Smooth muscle cell (in vitro differentiated cells): Measurements from ENCODE around the gene LSMEM2. TPM values are rescaled to one million over a fixed set of nuclear protein-coding genes. Genes with fewer than 3 reads are reported as not detected.

Experiments used
- DNase-seq: peaks from one replicate; lab custom pipeline; 2025; ENCODE audit not compliant: unreplicated experiment; lab: John Stamatoyannopoulos, UW
- H2AFZ ChIP-seq: fragments of 200-600 bp; sonication (generic); 2 replicates; pipeline ENCODE4 v1.6.0; 2016; ENCODE audit warnings: antibody characterized with exemption, low read depth, mild to moderate bottlenecking
- H3F3A ChIP-seq: fragments of 200-600 bp; sonication (generic); 2 replicates; pipeline ENCODE4 v1.6.0; 2017; ENCODE audit warnings: antibody characterized with exemption, low read depth
- H3K27ac ChIP-seq: fragments of 200-600 bp; sonication (generic); 2 replicates; pipeline ENCODE4 v1.5.1; 2016; ENCODE audit warnings: low read depth, mild to moderate bottlenecking
- H3K27me3 ChIP-seq: fragments of 200-600 bp; sonication (generic); 2 replicates; pipeline ENCODE4 v1.6.1; 2016; ENCODE audit warnings: low read depth, mild to moderate bottlenecking
- H3K36me3 ChIP-seq: fragments of 200-600 bp; sonication (generic); 2 replicates; pipeline ENCODE4 v1.5.1; 2016; ENCODE audit warnings: low read depth
- H3K4me1 ChIP-seq: fragments of 200-600 bp; sonication (generic); 2 replicates; pipeline ENCODE4 v1.5.1; 2016; ENCODE audit warnings: low read depth
- H3K4me2 ChIP-seq: fragments of 200-600 bp; sonication (generic); 2 replicates; pipeline ENCODE4 v1.6.0; 2016; ENCODE audit warnings: mild to moderate bottlenecking
- H3K4me3 ChIP-seq: fragments of 200-600 bp; sonication (generic); 2 replicates; pipeline ENCODE4 v1.5.1; 2016; ENCODE audit warnings: mild to moderate bottlenecking
- H3K79me2 ChIP-seq: fragments of 200-600 bp; sonication (generic); 2 replicates; pipeline ENCODE4 v1.6.0; 2016; ENCODE audit warnings: low read depth, mild to moderate bottlenecking
- H3K9ac ChIP-seq: fragments of 200-600 bp; sonication (generic); 2 replicates; pipeline ENCODE4 v1.6.0; 2016; ENCODE audit warnings: low read depth
- H3K9me3 ChIP-seq: fragments of 200-600 bp; sonication (generic); replicated peaks from 2 replicates; pipeline ENCODE4 v1.5.1; 2016; ENCODE audit warnings: low read depth
- H4K20me1 ChIP-seq: fragments of 200-600 bp; sonication (generic); 2 replicates; pipeline ENCODE4 v1.6.0; 2016; ENCODE audit warnings: low read depth
- WGBS: methylation state at CpG from one replicate; pipeline ENCODE4 v1.1.7; 2016; ENCODE audit warnings: low lambda C conversion rate; 5-methylcytosine and 5-hydroxymethylcytosine counted together
- polyA plus RNA-seq: library from polyadenylated mRNA; unstranded; fragments of >200 nt; fragmentation: Nextera tagmentation; extraction: Ambion mirVana; gene quantifications from 2 replicates; pipeline ENCODE4 v1.2.1, GENCODE V29; 2016
- total RNA-seq: library from RNA; depleted of rRNA; stranded (reverse); fragments of >200 nt; gene quantifications from 2 replicates; pipeline ENCODE4 v1.2.3, GENCODE V29; 2014
- TF ChIP-seq, protein P1 (sequence below): fragments of 200-600 bp; sonication (generic); IDR thresholded peaks from 2 replicates; pipeline ENCODE4 v1.5.1; 2017; ENCODE audit warnings: borderline replicate concordance, mild to moderate bottlenecking, antibody characterized with exemption; ENCODE audit not compliant: insufficient read depth, poor library complexity, severe bottlenecking

The LSMEM2 gene
- total and polyA plus RNA-seq, 2 experiments from 2014 or later, result 0.09 TPM; not detected in 1

DNA sequence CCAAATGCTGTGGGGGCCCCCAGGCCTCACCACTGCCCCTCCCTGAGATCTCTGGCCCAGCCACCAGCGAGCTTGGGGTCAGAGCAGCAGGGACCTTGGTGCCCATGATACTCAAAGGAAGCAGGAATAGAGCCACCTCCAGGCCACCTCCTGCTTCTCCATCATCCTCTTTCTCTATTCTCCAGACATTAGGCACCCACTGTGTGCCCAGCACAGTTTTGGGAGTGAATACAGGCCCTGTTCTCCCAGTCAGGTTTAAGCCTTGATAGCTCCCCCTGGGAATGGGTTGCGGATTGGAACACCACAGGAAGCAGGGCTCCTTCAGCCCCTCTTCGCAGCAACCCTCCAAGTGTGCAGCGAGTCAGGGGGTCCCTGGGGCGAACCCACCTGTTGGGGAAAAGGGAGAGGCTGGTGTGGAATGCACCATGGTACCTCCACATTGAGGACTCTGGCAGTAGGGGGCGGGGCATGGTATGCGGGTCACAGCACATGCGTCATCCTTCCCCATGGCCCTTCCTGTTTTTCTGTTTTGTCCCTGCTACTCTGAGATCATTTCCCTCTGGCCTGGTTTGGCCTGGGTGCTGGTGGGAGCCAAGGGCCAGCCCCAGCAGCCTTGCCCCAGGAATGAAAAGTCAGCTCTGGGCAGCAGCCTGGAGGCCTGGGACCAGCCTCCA lies 24.2 kb upstream of the LSMEM2 start:
- peaks cover 66% of the 10 kb centered on the region for H4K20me1 ChIP-seq
- TF ChIP-seq, protein P1, sequence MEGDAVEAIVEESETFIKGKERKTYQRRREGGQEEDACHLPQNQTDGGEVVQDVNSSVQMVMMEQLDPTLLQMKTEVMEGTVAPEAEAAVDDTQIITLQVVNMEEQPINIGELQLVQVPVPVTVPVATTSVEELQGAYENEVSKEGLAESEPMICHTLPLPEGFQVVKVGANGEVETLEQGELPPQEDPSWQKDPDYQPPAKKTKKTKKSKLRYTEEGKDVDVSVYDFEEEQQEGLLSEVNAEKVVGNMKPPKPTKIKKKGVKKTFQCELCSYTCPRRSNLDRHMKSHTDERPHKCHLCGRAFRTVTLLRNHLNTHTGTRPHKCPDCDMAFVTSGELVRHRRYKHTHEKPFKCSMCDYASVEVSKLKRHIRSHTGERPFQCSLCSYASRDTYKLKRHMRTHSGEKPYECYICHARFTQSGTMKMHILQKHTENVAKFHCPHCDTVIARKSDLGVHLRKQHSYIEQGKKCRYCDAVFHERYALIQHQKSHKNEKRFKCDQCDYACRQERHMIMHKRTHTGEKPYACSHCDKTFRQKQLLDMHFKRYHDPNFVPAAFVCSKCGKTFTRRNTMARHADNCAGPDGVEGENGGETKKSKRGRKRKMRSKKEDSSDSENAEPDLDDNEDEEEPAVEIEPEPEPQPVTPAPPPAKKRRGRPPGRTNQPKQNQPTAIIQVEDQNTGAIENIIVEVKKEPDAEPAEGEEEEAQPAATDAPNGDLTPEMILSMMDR, result no peak
- H3K4me1 ChIP-seq, result no peaks in the 10 kb centered on the region
- H3K79me2 ChIP-seq, result peaks cover 43% of the 10 kb centered on the region
- no peak overlapping the region for H2AFZ ChIP-seq
- no peak for DNase-seq
- no peaks in the 10 kb centered on the region for H3K9me3 ChIP-seq
- H3K4me3 ChIP-seq, result no peak overlapping the region
- peak overlapping the region; percentile 15 for H3K27ac ChIP-seq
- peaks cover 16% of the 10 kb centered on the region for H3F3A ChIP-seq
- H3K36me3 ChIP-seq, result no peaks in the 10 kb centered on the region
- H3K4me2 ChIP-seq, result no peak overlapping the region
- H3K27me3 ChIP-seq, result no peaks in the 10 kb centered on the region
- no peak overlapping the region for H3K9ac ChIP-seq
- 93% methylated on average over 8 of the region's 8 CpGs for WGBS

DNA sequence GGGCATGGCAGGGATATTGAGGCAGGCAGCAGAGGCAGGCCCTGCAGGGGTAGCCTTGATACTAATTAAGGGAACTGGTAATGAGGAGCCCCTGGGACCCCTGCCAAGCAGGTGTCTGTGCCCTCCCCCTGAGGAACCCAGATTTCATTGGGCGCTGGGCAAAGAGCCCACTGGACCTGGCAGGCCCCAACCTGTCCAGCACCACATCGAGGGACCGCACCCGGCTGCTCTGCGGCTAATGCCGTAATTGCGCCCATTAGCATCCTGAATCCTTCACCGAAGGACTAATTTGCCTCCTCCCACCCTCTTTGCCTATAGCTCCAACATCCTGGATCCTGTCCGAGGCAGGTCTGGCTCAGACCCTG lies 23.7 kb upstream of the LSMEM2 start:
- no peaks in the 10 kb centered on the region for H3K36me3 ChIP-seq
- no peak overlapping the region for H3K9ac ChIP-seq
- no peak for DNase-seq

DNA sequence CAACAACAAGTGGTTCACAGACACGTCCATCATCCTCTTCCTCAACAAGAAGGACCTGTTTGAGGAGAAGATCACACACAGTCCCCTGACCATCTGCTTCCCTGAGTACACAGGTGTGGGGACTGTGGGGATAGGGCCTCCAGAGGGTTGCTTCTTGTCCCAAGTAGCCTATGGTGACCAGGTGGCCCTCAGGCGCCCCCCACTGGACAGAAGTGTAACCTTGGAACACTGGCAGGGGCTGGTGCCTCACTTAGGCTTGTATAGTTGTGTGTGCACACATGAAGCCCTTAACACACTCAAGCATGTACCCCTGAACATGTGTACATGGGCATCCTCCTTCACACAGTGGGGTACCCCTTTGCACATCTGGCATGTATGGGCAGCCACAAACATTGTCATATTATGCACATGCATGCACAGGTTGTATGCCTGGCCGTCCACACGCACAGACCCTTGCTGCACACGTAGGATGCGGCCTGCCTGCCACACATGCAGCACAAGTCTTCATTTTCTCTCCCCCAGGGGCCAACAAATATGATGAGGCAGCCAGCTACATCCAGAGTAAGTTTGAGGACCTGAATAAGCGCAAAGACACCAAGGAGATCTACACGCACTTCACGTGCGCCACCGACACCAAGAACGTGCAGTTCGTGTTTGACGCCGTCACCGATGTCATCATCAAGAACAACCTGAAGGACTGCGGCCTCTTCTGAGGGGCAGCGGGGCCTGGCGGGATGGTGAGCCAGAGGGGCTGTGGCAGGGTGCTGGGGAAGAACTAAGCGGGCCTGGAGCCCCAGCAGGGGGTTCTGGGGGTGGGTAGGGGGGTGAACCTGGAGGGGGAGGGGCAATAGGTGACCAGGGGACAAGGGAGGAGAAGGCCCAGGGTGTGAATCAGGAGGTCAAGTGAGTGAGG lies 21.7 kb upstream of the LSMEM2 start:
- no peak overlapping the region for H2AFZ ChIP-seq
- peaks cover 14% of the 10 kb centered on the region for H3K4me1 ChIP-seq
- H3K79me2 ChIP-seq, result peaks cover 18% of the 10 kb centered on the region
- TF ChIP-seq, protein P1, result peak; percentile 36
- peaks cover 16% of the 10 kb centered on the region for H3F3A ChIP-seq
- no peak overlapping the region for H3K4me2 ChIP-seq
- no peak overlapping the region for H3K4me3 ChIP-seq
- H4K20me1 ChIP-seq, result peaks cover 41% of the 10 kb centered on the region
- no peak overlapping the region for H3K9ac ChIP-seq
- no peaks in the 10 kb centered on the region for H3K36me3 ChIP-seq
- H3K27ac ChIP-seq, result no peak overlapping the region
- DNase-seq, result no peak
- WGBS, result 90% methylated on average over 20 of the region's 20 CpGs
- H3K27me3 ChIP-seq, result no peaks in the 10 kb centered on the region
- no peaks in the 10 kb centered on the region for H3K9me3 ChIP-seq

More for the DNA sequence above, 23.7 kb upstream of the LSMEM2 start:
- TF ChIP-seq, protein P1, result no peak
- Histone ChIP-seq H3K27ac (peak overlapping the region; percentile 15), H4K20me1 (peaks cover 61% of the 10 kb centered on the region), H3K9me3 (no peaks in the 10 kb centered on the region), H3K4me3 (no peak overlapping the region), H3K27me3 (no peaks in the 10 kb centered on the region), H3F3A (peaks cover 16% of the 10 kb centered on the region), H3K4me2 (no peak overlapping the region), H3K79me2 (peaks cover 38% of the 10 kb centered on the region), H3K4me1 (peaks cover under 1% of the 10 kb centered on the region), H2AFZ (no peak overlapping the region)
- WGBS, result 95% methylated on average over 9 of the region's 9 CpGs
